NCI-H2029 (cell line): Measurements from ENCODE around the gene LGR4.

Experiments
- DNase-seq: peaks from one replicate; lab custom pipeline; 2025; lab: John Stamatoyannopoulos, UW

Gene LGR4

DNA sequence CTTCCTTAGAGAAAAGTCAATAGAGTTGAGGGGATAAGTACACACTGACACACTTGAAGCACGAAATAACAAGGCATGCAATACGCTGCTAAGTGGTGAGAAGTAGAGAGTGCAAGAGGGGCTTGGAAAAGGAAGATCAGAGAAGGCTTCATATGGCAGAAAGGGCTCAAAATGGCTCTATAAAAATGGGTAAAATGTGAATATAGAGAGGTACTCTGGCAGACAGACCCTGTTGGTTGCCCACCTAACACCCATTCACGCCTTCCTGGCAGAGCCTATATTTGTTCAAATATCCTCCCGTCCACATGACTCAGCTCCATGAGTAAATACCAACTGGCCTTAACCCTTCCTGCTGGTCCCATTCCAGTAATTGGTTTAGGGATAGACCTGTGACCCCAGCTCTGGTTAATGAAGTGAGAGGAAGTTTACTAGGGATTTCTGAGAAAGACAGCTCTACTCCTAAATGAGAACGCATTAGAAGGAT, 70.7 kb downstream of the LGR4 start:
- DNase-seq, result no peak

- DNase-seq, result no peak
These were observed 71.2 kb downstream of the LGR4 start for GRCh38 chr11:27401280-27401832.

GRCh38 chr11:27398400-27398770, 74.2 kb downstream of the LGR4 start:
- DNase-seq, result no peak

- DNase-seq, result no peak
These were observed 74.8 kb downstream of the LGR4 start for GRCh38 chr11:27397624-27398399.

- DNase-seq, result no peak
These were observed 76.2 kb downstream of the LGR4 start for GRCh38 chr11:27396259-27396839.

GRCh38 chr11:27395556-27396258, 76.9 kb downstream of the LGR4 start:
- DNase-seq, result peak; percentile 32

- DNase-seq, result no peak
These were observed 77.8 kb downstream of the LGR4 start for GRCh38 chr11:27394781-27395228.

- no peak for DNase-seq
These were observed 80.1 kb downstream of the LGR4 start for GRCh38 chr11:27392278-27393114.

- no peak for DNase-seq
These were observed 81.1 kb downstream of the LGR4 start for GRCh38 chr11:27391331-27392015.

DNA sequence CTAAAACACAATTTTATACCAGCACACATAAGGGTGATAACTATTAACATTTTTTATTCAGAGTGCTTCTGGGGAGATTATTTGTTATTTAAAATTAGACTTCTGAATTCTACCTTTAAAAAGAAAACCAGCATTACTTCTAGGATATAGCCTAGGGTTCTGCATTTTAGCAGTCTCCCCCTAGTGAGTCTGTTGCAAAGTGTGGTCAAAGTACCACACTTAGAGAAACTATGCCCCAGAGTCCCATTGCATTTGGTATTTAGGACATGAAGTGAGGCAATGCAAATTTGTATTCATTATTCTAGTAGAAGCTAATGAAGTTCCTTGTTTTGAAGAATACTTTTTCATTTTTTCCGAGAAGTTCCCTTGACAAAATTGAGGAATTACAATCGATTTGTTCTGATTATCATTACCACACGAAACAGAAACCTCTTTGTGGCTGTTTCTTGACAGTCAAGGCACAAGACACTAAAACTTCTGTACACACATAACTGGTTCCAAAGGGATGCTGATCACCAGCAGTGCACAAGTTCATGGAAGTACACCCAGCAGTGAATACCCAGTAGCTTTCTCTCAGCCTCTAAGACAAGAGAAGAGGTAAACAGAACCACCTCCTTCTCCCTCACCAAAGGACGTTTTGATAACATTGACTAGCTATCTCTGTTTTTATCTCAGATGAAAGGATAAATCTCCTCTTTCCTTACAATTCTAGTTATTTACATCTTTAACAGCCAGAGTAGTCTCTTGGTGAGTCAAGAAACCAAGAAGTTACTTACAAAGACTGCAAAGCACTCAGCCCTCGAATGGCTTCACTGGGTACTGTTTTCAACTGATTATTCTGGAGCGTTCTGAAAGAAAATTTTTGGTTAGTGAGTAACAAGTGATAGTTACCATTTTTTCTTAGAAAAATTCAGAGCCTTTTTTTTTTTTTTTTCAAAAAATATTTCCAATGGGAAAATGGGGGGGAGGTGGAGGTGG, 82.0 kb downstream of the LGR4 start:
- no peak for DNase-seq

- no peak for DNase-seq
These were observed 83.7 kb downstream of the LGR4 start for GRCh38 chr11:27388869-27389268.

GRCh38 chr11:27388001-27388400, 84.6 kb downstream of the LGR4 start:
- DNase-seq, result no peak

- no peak for DNase-seq
These were observed 85.2 kb downstream of the LGR4 start for GRCh38 chr11:27387362-27387761.

- no peak for DNase-seq
These were observed 86.3 kb downstream of the LGR4 start for GRCh38 chr11:27386181-27386845.

DNA sequence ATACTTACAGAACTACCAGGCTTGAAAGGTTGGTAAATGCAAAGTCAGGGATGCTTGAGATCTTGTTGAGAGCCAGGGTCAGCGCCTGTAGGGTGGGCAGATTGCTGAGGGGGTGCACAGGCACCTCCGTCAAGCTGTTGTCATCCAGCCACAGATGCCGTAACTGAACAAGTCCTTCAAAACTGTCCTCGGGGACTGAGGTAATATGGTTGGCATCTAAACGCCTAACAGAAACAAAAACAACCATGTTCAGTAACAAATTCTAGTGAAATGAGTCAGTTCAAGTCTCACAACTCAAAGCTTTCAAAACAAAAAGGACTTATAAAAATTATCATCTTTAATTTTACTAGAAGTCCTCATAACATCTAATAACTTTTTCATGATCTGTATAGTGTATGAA, 87.3 kb downstream of the LGR4 start:
- DNase-seq, result no peak

- DNase-seq, result no peak
These were observed 88.4 kb downstream of the LGR4 start for GRCh38 chr11:27384227-27384626.

DNA sequence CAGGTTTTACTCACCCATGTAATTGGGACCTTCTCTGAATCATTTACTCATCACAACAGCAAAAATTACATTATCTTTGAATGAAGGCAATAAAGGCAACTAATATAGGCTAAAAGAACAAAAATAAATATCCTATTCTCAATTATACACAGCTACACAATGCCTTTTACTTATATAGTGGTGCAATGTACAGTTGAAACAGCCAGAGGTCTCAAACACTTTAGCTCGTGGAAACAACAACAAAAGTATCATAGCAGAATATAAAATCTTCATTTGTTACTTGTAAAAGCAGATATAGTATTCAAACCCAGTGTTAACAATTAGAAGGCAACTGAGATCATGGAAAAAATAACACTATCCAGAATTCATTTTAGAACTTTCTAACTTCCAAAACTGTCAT, 88.9 kb downstream of the LGR4 start:
- DNase-seq, result no peak

- no peak for DNase-seq
These were observed 91.3 kb downstream of the LGR4 start for GRCh38 chr11:27381238-27381666.

DNA sequence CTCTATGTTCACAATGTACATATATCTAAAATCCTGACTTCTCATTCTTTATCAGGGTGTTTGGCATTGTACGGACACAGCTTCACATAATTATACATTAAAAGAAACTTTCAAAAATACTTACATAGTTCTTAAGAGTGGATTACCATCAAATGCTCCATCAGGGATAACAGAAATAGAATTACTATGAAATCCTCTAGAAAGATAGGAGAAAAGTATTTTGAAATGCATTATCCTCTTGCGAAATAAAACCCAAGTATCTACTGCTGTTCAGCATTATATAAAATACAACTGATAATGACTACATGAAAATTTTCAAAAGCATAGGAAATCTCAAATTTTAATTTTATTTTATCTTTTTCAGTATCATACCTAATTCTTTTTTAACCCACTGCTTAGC, 91.8 kb downstream of the LGR4 start:
- DNase-seq, result no peak
